ENCODE measurements around the gene ENPP1.

DNA sequence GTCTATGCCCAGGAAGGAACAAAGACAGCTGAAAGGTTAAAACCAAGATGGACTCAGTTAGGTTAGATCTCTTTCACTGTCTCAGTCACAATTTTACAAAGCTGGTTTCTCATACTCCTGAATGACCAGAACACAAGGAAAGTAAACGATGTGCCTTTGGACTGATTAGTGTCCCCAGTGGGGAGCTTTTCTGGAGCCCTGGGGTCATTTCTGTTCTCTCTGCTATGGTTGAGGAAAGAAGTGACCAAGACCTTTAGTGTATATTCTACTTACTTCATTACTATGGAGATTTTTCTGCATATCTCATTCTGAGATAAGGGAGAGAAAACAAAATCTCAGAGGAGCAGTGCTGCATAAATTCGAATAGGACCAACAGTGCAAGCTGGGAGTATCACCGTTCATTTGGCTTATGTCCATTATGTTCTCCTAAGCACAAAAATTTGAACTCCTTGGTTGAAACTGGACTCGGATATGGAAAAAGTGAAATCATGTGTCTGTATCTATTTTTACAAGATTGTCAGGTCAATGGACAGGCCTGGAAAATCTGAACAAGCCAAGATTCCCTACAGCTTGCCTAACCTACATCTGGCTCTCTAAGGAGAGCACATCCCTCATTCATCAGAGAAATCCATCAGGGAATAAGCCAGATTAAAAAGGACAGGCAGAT is 34.4 kb upstream of the ENPP1 start:
- TF ChIP-seq, protein P1, sequence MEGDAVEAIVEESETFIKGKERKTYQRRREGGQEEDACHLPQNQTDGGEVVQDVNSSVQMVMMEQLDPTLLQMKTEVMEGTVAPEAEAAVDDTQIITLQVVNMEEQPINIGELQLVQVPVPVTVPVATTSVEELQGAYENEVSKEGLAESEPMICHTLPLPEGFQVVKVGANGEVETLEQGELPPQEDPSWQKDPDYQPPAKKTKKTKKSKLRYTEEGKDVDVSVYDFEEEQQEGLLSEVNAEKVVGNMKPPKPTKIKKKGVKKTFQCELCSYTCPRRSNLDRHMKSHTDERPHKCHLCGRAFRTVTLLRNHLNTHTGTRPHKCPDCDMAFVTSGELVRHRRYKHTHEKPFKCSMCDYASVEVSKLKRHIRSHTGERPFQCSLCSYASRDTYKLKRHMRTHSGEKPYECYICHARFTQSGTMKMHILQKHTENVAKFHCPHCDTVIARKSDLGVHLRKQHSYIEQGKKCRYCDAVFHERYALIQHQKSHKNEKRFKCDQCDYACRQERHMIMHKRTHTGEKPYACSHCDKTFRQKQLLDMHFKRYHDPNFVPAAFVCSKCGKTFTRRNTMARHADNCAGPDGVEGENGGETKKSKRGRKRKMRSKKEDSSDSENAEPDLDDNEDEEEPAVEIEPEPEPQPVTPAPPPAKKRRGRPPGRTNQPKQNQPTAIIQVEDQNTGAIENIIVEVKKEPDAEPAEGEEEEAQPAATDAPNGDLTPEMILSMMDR (conservative IDR thresholded peaks at IDR 0.05), result no peak
- TF ChIP-seq ZFX (IDR thresholded peaks at IDR 0.05), result no peak
